Measurements from ENCODE around the gene CROCC2. TPM values are rescaled to one million over a fixed set of nuclear protein-coding genes. Genes with fewer than 3 reads are reported as not detected.

The CROCC2 gene
- total RNA-seq, 4 donors from 2014 or later: 0.27 to 0.83 TPM; not detected in 2

- Histone ChIP-seq H3K27ac (peak overlapping the region; percentile 9 to 50 (median 27)), H3K27me3 (peaks cover 0 to 6% of the 10 kb centered on the region in 2 donors)
- TF ChIP-seq CTCF (IDR thresholded peaks at IDR 0.05): no peak
- no peak for TF ChIP-seq POLR2A (IDR thresholded peaks at IDR 0.05)
Measured at GRCh38 chr2:240917009-240917683, 11.0 kb downstream of the CROCC2 start.

GRCh38 chr2:240917684-240918257 is 11.6 kb downstream of the CROCC2 start:
- Histone ChIP-seq H3K4me3 (no peak overlapping the region), H3K4me1 (peaks cover 0 to 30% (median 4%) of the 10 kb centered on the region in 4 donors), H3K36me3 (no peaks in the 10 kb centered on the region), H3K27ac (peak overlapping the region in 2 of 4 donors; percentile 9 to 14), H3K9me3 (no peaks in the 10 kb centered on the region), H3K27me3 (peaks cover 0 to 6% of the 10 kb centered on the region in 2 donors)
- peak in 2 of 3 donors; percentile 41 to 44 for DNase-seq
- TF ChIP-seq CTCF (IDR thresholded peaks at IDR 0.05): no peak
- TF ChIP-seq POLR2A (IDR thresholded peaks at IDR 0.05): no peak

More at GRCh38 chr2:240917009-240917683, 11.0 kb downstream of the CROCC2 start:
- H3K4me1 ChIP-seq: peaks cover 0 to 30% (median 4%) of the 10 kb centered on the region in 4 donors
- H3K4me3 ChIP-seq: no peak overlapping the region
- no peaks in the 10 kb centered on the region for H3K36me3 ChIP-seq
- H3K9me3 ChIP-seq: no peaks in the 10 kb centered on the region
- peak in 1 of 3 donors; percentile 43 for DNase-seq

DNA sequence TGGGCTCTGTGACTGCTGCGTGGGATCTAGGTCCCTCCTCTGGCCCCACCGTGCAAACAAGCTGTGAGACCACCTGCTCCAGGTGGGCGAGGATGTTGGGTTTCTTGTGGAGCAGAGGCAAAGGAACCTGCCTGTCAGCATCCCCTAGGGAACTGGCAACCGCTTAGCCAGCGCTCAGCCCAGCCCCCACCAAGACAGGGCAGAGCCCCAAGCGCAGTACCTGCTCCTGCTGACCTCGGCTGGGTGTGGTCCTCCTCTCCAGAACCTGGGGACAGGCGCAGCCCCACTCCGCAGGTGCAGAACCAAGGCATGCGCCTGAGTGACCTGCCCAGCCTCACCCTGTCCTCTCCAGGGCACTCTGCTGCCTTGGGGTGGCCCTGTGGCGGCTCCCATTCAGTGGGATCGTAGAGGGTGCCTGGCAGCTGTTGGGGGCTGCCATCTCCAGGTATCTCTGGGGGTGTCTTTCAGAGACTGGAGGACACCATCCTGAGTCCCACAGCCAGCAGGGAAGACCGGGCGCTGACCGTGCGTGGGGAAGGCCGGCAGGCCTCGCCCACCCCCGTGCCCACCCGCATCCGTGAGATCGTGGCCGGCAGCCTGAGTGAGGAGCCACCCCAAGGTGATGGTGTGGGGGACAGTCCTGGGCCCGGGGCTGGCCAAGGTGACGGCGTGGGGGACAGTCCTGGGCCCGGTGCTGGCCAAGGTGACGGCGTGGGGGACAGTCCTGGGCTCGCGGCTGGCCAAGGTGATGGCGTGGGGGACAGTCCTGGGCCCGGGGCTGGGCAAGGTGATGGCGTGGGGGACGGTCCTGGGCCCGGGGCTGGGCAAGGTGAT is 12.3 kb downstream of the CROCC2 start:
- no peak overlapping the region for H3K27ac ChIP-seq
- H3K4me1 ChIP-seq: peaks cover 0 to 30% (median 4%) of the 10 kb centered on the region in 4 donors
- TF ChIP-seq POLR2A (IDR thresholded peaks at IDR 0.05) (no peak), CTCF (IDR thresholded peaks at IDR 0.05) (no peak)
- peak in 2 of 3 donors; percentile 41 for DNase-seq
- H3K27me3 ChIP-seq: peaks cover 0 to 6% of the 10 kb centered on the region in 2 donors
- H3K9me3 ChIP-seq: no peaks in the 10 kb centered on the region
- no peak overlapping the region for H3K4me3 ChIP-seq
- no peaks in the 10 kb centered on the region for H3K36me3 ChIP-seq

DNA sequence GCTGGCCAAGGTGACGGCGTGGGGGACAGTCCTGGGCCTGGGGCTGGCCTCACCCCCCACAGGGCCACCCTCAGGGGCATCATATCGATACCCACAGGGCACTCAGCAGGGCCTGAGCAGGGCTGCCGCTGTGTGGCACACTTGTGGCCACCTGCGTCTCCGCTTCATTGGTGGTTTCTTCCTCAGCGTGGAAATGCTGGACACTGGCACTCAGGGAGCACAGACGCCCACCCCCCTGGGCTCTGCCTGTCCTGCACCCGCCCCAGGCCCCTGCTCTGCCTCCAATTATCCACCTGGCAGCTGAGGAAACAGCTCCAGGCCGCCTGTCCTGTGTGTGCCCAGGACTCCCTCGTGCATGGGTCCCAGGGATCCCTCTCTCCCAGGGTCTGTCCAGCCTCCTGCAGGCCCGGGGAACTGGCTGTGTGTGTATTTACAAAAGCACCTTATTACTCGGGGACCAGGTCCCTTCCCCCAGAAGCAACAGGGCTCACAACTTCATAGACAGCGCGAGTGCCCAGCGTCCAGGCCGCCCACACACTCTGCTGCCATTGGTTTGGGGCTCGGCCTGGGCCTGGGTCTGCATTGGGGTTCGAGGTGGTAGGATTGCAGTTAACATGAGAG is 13.1 kb downstream of the CROCC2 start:
- Histone ChIP-seq H3K4me3 (no peak overlapping the region), H3K4me1 (peaks cover 0 to 26% (median 2%) of the 10 kb centered on the region in 4 donors), H3K36me3 (no peaks in the 10 kb centered on the region), H3K9me3 (no peaks in the 10 kb centered on the region), H3K27me3 (peaks cover 0 to 6% of the 10 kb centered on the region in 2 donors), H3K27ac (no peak overlapping the region)
- DNase-seq: peak in 2 of 3 donors; percentile 32 to 40
- TF ChIP-seq POLR2A (IDR thresholded peaks at IDR 0.05) (no peak), CTCF (IDR thresholded peaks at IDR 0.05) (no peak)

Data from Peyer's patch (tissue), 4 donors.